HG03064 (cell line): Measurements from ENCODE around the gene CCRL2.

ENCODE experiments used
- ATAC-seq: cut with Tn5 transposase; IDR thresholded peaks from one replicate; pipeline ENCODE4 v1.9.1; 2021; ENCODE audit warnings: low read depth; ENCODE audit not compliant: unreplicated experiment

CCRL2 gene

DNA sequence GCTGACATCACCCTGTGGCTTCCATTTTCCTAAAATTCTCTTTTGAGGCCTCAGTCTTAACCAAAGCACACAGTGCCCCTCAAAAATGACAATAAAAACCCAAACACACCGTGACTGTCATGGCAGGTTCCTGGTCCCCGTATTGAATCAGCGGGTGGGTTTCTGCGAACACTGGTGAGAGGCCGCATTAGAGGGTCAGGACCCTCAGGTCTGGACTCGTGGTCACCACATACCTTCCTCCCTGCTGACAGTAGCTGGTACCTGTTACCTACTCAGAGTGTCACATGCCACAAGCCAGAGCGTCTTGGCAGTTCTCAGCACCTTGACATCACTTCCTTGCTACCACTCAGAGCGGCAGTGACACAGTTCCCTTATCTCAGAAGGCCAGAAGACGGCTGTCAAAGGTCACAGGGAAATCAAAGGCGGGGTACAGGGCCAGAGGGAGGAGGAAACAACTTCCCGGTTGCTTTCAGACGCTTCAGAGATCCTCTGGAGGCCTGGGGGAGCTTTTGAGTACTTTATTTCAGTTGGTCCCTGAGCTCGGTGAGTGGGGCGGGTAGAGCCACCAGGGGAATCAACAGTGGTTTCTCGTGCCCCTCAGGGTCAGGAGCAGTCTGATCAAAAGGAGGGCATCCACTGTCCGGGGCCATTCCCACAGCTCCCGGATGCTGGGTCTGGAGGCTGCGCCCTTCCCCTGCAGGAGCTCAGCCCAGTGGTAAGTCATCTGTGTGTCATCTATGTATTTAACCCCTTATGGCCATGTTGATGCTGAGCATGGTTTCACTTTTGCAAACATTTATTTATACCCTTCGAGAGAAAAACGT, at the start of gene CCRL2, which contains the start of gene CCR5AS:
Gene CCRL2, plus strand, starts transcription at position 472 of the 824 bp plus-strand sequence. CDS start 821 bp downstream, outside the sequence.
Gene CCR5AS, minus strand, starts transcription at position 279 of the 824 bp plus-strand sequence.
- no peak for ATAC-seq

DNA sequence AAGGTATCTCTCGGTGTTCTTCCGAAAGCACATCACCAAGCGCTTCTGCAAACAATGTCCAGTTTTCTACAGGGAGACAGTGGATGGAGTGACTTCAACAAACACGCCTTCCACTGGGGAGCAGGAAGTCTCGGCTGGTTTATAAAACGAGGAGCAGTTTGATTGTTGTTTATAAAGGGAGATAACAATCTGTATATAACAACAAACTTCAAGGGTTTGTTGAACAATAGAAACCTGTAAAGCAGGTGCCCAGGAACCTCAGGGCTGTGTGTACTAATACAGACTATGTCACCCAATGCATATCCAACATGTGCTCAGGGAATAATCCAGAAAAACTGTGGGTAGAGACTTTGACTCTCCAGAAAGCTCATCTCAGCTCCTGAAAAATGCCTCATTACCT, 48.6 kb upstream of the CCRL2 start:
- no peak for ATAC-seq

DNA sequence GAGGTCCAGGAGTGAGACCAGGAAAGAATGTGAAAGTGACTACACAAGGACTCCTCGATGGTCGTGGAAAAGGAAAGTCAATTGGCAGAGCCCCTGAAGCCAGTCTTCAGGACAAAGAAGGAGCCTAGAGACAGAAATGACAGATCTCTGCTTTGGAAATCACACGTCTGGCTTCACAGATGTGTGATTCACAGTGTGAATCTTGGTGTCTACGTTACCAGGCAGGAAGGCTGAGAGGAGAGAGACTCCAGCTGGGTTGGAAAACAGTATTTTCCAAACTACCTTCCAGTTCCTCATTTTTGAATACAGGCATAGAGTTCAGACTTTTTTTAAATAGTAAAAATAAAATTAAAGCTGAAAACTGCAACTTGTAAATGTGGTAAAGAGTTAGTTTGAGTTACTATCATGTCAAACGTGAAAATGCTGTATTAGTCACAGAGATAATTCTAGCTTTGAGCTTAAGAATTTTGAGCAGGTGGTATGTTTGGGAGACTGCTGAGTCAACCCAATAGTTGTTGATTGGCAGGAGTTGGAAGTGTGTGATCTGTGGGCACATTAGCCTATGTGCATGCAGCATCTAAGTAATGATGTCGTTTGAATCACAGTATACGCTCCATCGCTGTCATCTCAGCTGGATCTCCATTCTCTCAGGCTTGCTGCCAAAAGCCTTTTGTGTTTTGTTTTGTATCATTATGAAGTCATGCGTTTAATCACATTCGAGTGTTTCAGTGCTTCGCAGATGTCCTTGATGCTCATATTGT, 47.1 kb upstream of the CCRL2 start:
- no peak for ATAC-seq

- no peak for ATAC-seq
Measured at GRCh38 chr3:46360907-46361306, 46.2 kb upstream of the CCRL2 start.

DNA sequence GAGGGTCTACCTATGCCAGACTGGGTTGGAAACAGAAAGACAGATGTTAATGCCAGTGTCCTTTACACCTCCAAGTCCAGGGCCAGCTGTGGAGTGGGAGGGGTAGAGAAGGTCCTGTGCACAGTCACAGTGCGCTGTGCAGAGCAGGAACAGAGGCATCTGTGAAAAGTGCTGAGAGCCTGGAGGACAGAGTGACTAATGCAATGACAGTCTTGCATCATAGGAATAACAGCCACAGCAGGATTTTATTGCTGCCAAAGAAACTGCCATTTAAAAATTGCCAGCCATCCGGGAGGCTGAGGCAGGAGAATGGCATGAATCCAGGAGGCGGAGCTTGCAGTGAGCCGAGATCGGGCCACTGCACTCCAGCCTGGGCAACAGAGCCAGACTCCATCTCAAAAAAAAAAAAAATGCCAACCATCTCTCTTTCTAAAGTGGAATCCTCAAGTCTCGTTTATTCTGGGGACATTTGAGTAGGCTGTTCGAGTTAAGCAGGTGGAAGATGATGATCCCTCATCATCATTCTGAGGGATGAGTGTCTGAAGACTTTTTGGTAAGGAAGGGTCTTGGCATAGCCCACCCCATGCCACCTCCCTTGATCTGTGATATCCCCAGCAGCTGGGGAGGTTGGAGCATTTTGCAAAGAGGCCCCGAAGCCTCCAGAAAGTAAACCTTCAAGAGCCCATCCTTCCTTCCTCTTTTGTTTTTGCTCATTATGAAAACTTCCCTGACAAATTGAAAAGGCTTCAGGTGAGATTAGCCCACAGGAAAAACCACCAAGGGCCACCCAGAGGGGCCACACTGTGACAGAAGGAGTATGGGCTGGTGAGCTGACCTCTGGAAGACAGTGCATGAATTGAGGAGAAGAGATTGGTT, 45.4 kb upstream of the CCRL2 start:
- ATAC-seq = no peak

DNA sequence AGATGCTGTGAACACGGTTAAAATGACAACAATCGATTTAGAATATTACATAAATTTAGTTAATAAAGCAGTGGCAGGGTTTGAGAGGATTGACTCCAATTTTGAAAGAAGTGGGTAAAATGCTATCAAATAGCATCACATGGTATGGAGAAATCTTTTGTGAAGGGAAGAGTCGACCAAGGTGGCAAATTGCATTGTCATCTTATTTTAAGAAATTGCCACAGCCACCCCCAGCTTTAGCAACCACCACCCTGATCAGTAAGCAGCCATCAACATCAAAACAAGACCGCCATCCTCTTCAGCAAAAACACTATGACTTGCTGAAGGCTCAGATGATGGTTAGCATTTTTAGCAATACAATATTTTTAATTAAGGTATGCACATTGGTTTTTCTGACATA, 42.0 kb upstream of the CCRL2 start:
- no peak for ATAC-seq

- no peak for ATAC-seq
Measured at GRCh38 chr3:46365737-46366524, 41.1 kb upstream of the CCRL2 start.

DNA sequence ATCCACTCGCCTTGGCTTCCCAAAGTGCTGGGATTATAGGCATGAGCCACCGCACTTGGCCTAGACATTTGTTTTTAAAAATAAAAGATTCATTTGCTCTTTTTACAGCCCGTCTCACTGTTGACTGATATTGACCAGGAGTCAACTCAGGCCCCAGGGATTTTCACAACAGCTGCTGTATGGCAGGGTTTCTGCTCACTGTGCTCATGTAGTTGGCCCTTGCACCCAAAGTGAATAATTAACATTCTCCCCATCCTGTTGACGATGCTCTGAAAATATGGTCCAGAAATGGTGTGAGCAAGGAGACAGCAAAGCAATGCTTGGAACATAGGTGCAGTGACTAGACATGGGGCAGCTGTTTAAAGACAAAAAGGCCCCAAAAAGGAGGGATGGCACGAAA, 39.2 kb upstream of the CCRL2 start:
- ATAC-seq = no peak

DNA sequence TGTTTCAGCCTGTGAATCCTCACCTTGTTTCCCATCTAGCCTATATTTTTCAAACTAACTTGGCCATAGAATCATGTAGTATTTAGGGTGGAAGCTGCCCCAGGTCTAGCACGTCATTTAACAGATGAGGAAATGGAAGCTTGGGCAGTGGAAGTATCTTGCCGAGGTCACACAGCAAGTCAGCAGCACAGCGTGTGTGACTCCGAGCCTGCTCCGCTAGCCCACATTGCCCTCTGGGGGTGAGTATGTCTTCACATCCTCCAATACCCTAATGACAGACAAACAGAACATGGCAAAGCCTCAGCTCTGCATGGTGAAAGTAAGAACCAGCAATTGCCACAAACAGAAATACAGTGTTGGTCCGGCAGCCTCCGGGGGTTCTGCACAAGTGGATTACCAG, 38.5 kb upstream of the CCRL2 start:
- ATAC-seq = peak; percentile 62

DNA sequence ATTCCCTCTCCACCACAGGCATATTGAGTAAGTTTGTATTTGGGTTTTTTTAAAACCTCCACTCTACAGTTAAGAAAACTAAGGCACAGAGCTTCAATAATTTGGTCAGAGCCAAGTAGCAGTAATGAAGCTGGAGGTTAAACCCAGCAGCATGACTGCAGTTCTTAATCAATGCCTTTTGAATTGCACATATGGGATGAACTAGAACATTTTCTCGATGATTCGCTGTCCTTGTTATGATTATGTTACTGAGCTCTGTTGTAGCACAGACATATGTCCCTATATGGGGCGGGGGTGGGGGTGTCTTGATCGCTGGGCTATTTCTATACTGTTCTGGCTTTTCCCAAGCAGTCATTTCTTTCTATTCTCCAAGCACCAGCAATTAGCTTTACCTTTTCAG, 37.9 kb upstream of the CCRL2 start:
- ATAC-seq = no peak

DNA sequence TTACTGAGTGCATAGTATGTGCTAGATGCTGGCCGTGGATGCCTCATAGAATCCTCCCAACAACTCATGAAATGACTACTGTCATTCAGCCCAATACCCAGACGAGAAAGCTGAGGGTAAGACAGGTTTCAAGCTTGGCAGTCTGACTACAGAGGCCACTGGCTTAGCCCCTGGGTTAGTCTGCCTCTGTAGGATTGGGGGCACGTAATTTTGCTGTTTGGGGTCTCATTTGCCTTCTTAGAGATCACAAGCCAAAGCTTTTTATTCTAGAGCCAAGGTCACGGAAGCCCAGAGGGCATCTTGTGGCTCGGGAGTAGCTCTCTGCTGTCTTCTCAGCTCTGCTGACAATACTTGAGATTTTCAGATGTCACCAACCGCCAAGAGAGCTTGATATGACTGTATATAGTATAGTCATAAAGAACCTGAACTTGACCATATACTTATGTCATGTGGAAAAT, 37.4 kb upstream of the CCRL2 start:
- ATAC-seq = no peak

GRCh38 chr3:46370839-46371518, 36.1 kb upstream of the CCRL2 start, which contains the start of gene CCR5:
Gene CCR5, plus strand, starts transcription at chr3:46370946. Its CDS starts 1,957 bp downstream, at chr3:46372903.
- no peak for ATAC-seq

GRCh38 chr3:46371519-46372340, 35.3 kb upstream of the CCRL2 start:
- no peak for ATAC-seq

DNA sequence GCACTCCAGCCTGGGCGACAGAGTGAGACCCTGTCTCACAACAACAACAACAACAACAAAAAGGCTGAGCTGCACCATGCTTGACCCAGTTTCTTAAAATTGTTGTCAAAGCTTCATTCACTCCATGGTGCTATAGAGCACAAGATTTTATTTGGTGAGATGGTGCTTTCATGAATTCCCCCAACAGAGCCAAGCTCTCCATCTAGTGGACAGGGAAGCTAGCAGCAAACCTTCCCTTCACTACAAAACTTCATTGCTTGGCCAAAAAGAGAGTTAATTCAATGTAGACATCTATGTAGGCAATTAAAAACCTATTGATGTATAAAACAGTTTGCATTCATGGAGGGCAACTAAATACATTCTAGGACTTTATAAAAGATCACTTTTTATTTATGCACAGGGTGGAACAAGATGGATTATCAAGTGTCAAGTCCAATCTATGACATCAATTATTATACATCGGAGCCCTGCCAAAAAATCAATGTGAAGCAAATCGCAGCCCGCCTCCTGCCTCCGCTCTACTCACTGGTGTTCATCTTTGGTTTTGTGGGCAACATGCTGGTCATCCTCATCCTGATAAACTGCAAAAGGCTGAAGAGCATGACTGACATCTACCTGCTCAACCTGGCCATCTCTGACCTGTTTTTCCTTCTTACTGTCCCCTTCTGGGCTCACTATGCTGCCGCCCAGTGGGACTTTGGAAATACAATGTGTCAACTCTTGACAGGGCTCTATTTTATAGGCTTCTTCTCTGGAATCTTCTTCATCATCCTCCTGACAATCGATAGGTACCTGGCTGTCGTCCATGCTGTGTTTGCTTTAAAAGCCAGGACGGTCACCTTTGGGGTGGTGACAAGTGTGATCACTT, 34.3 kb upstream of the CCRL2 start:
- no peak for ATAC-seq

GRCh38 chr3:46374755-46375154, 32.3 kb upstream of the CCRL2 start:
- no peak for ATAC-seq

DNA sequence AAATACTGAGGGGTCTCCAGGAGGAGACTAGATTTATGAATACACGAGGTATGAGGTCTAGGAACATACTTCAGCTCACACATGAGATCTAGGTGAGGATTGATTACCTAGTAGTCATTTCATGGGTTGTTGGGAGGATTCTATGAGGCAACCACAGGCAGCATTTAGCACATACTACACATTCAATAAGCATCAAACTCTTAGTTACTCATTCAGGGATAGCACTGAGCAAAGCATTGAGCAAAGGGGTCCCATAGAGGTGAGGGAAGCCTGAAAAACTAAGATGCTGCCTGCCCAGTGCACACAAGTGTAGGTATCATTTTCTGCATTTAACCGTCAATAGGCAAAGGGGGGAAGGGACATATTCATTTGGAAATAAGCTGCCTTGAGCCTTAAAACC, 31.8 kb upstream of the CCRL2 start:
- ATAC-seq = no peak

- no peak for ATAC-seq
Measured at GRCh38 chr3:46375814-46376213, 31.2 kb upstream of the CCRL2 start.
